ENCODE results near the gene ZDBF2. TPM values are rescaled to one million over a fixed set of nuclear protein-coding genes. Genes with fewer than 3 reads are reported as not detected.

Gene ZDBF2
- total RNA-seq, 1 donor from 2014 or later: 8.3 TPM

- intact Hi-C loops (cut with micrococcal nuclease): no loop called here
- Histone ChIP-seq H3K27me3 (ENCODE audit: low read depth) (peaks cover 46% of the 10 kb centered on the region), H3K36me3 (no peaks in the 10 kb centered on the region), H3K4me1 (no peaks in the 10 kb centered on the region), H3K27ac (replicated peaks) (no peak overlapping the region), H3K9me3 (replicated peaks) (no peaks in the 10 kb centered on the region), H3K4me3 (no peak overlapping the region)
- no peak for TF ChIP-seq CTCF (IDR thresholded peaks at IDR 0.05; ENCODE audit: borderline replicate concordance)
- no peak for DNase-seq
Measured at GRCh38 chr2:206245265-206245672, 29.2 kb upstream of the ZDBF2 start.

GRCh38 chr2:206250041-206250897, 24.2 kb upstream of the ZDBF2 start:
- H3K27me3 ChIP-seq (ENCODE audit: low read depth): peaks cover 79% of the 10 kb centered on the region
- intact Hi-C loops (cut with micrococcal nuclease): no loop called here
- peak overlapping the region; percentile 45 for H3K4me3 ChIP-seq
- H3K9me3 ChIP-seq (replicated peaks): no peaks in the 10 kb centered on the region
- DNase-seq: no peak
- no peak overlapping the region for H3K27ac ChIP-seq (replicated peaks)
- no peaks in the 10 kb centered on the region for H3K4me1 ChIP-seq
- H3K36me3 ChIP-seq: no peaks in the 10 kb centered on the region
- no peak for TF ChIP-seq CTCF (IDR thresholded peaks at IDR 0.05; ENCODE audit: borderline replicate concordance)

GRCh38 chr2:206253125-206253776, 21.2 kb upstream of the ZDBF2 start:
- no peaks in the 10 kb centered on the region for H3K36me3 ChIP-seq
- H3K9me3 ChIP-seq (replicated peaks): no peaks in the 10 kb centered on the region
- no peaks in the 10 kb centered on the region for H3K4me1 ChIP-seq
- intact Hi-C loops (cut with micrococcal nuclease): no loop called here
- no peak overlapping the region for H3K27ac ChIP-seq (replicated peaks)
- no peak for TF ChIP-seq CTCF (IDR thresholded peaks at IDR 0.05; ENCODE audit: borderline replicate concordance)
- H3K27me3 ChIP-seq (ENCODE audit: low read depth): peaks cover 100% of the 10 kb centered on the region
- H3K4me3 ChIP-seq: no peak overlapping the region
- DNase-seq: no peak

GRCh38 chr2:206253777-206254166, 20.7 kb upstream of the ZDBF2 start:
- peaks cover 100% of the 10 kb centered on the region for H3K27me3 ChIP-seq (ENCODE audit: low read depth)
- no peak overlapping the region for H3K4me3 ChIP-seq
- no peak for TF ChIP-seq CTCF (IDR thresholded peaks at IDR 0.05; ENCODE audit: borderline replicate concordance)
- no peaks in the 10 kb centered on the region for H3K9me3 ChIP-seq (replicated peaks)
- no peaks in the 10 kb centered on the region for H3K36me3 ChIP-seq
- no peaks in the 10 kb centered on the region for H3K4me1 ChIP-seq
- intact Hi-C loops (cut with micrococcal nuclease): no loop called here
- H3K27ac ChIP-seq (replicated peaks): no peak overlapping the region
- DNase-seq: no peak

GRCh38 chr2:206255003-206255402, 19.5 kb upstream of the ZDBF2 start:
- intact Hi-C loops (cut with micrococcal nuclease): no loop called here
- no peak for DNase-seq
- Histone ChIP-seq H3K4me3 (no peak overlapping the region), H3K9me3 (replicated peaks) (no peaks in the 10 kb centered on the region), H3K4me1 (no peaks in the 10 kb centered on the region), H3K36me3 (no peaks in the 10 kb centered on the region), H3K27ac (replicated peaks) (no peak overlapping the region), H3K27me3 (ENCODE audit: low read depth) (peaks cover 100% of the 10 kb centered on the region)
- TF ChIP-seq CTCF (IDR thresholded peaks at IDR 0.05; ENCODE audit: borderline replicate concordance): no peak
